ENCODE data around the gene BRI3.

DNA sequence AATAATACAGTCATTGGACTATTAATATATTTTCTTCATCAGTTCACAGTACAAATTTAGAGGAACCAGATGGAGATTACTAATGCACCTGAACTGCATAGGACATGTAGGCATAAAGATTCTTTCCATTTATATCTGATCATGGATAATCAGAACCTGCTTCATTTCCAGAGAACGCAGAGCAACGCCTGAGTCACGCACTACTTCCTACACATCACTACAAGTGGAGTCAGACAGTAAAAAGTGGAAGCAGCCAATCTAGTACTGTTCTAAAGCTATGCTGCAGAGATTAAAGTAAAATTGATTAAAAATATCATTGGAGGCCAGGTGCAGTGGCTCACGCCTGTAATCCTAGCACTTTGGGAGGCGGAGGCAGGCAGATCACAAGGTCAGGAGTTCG lies 43.3 kb downstream of the BRI3 start:
- TF ChIP-seq POLR2A (IDR thresholded peaks at IDR 0.05): no peak
- TF ChIP-seq, protein P1, sequence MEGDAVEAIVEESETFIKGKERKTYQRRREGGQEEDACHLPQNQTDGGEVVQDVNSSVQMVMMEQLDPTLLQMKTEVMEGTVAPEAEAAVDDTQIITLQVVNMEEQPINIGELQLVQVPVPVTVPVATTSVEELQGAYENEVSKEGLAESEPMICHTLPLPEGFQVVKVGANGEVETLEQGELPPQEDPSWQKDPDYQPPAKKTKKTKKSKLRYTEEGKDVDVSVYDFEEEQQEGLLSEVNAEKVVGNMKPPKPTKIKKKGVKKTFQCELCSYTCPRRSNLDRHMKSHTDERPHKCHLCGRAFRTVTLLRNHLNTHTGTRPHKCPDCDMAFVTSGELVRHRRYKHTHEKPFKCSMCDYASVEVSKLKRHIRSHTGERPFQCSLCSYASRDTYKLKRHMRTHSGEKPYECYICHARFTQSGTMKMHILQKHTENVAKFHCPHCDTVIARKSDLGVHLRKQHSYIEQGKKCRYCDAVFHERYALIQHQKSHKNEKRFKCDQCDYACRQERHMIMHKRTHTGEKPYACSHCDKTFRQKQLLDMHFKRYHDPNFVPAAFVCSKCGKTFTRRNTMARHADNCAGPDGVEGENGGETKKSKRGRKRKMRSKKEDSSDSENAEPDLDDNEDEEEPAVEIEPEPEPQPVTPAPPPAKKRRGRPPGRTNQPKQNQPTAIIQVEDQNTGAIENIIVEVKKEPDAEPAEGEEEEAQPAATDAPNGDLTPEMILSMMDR (IDR thresholded peaks at IDR 0.05): no peak

All from lower leg skin (tissue), 3 donors.